GM12864 (cell line): ENCODE data around the gene PAK6.

Experiments used
- DNase-seq: peaks from one replicate; pipeline ENCODE4 v3.0.0-alpha.2; 2011; ENCODE audit warnings: low read depth
- H3K4me3 ChIP-seq: 2 replicates; pipeline ENCODE4 v1.5.1; 2011; ENCODE audit warnings: mild to moderate bottlenecking, low read depth, low read length, control low read depth
- CTCF ChIP-seq: IDR thresholded peaks from 2 replicates; pipeline ENCODE4 v1.5.1; 2011; ENCODE audit warnings: low read depth, mild to moderate bottlenecking, moderate library complexity, low read length, control low read depth, inconsistent platforms; ENCODE audit errors: missing control alignments

PAK6 gene

GRCh38 chr15:40281801-40282146 lies 42.9 kb downstream of the PAK6 start:
- TF ChIP-seq CTCF = no peak
- H3K4me3 ChIP-seq = peak overlapping the region; percentile 51
- no peak for DNase-seq

GRCh38 chr15:40282147-40282868 lies 43.4 kb downstream of the PAK6 start:
- peak overlapping the region; percentile 51 for H3K4me3 ChIP-seq
- peak; percentile 40 for TF ChIP-seq CTCF
- DNase-seq = no peak

GRCh38 chr15:40282869-40283614 lies 44.2 kb downstream of the PAK6 start, which contains the start of gene ANKRD63:
Gene ANKRD63 (minus strand): TSS chr15:40283064. CDS start chr15:40282586, 478 bp downstream.
- TF ChIP-seq CTCF = no peak
- DNase-seq = no peak
- peak within 1 kb of the TSS; percentile 51 for H3K4me3 ChIP-seq

- no peak for TF ChIP-seq CTCF
- DNase-seq = no peak
- H3K4me3 ChIP-seq = no peak overlapping the region
These were observed 44.9 kb downstream of the PAK6 start for GRCh38 chr15:40283615-40284300.

GRCh38 chr15:40285151-40285550 lies 46.3 kb downstream of the PAK6 start:
- DNase-seq = no peak
- H3K4me3 ChIP-seq = no peak overlapping the region
- no peak for TF ChIP-seq CTCF

- no peak for DNase-seq
- no peak overlapping the region for H3K4me3 ChIP-seq
- no peak for TF ChIP-seq CTCF
These were observed 46.7 kb downstream of the PAK6 start for GRCh38 chr15:40285554-40286011.
